NB4 (cell line): ENCODE results near the gene FLRT2.

Source experiments
- DNase-seq: peaks from one replicate; pipeline ENCODE4 v3.0.0; 2010; ENCODE audit warnings: low read depth
- H3K4me3 ChIP-seq: one replicate; pipeline ENCODE4 v1.5.1; 2011; ENCODE audit warnings: mild to moderate bottlenecking, low read depth, low read length, moderate library complexity
- CTCF ChIP-seq: IDR thresholded peaks from one replicate; pipeline ENCODE4 v1.5.1; 2012; ENCODE audit warnings: low read depth, low read length
- MYC ChIP-seq: IDR thresholded peaks from 2 replicates; pipeline ENCODE4 v1.6.1; 2011; ENCODE audit warnings: low read depth, low read length
- POLR2A ChIP-seq: IDR thresholded peaks from 2 replicates; pipeline ENCODE4 v1.6.1; 2011; ENCODE audit warnings: mild to moderate bottlenecking; ENCODE audit not compliant: insufficient read length; ENCODE audit errors: extremely low read depth
- TF ChIP-seq, protein P1 (sequence below): IDR thresholded peaks from 2 replicates; pipeline ENCODE4 v1.6.1; 2011; ENCODE audit warnings: low read depth, low read length

FLRT2 gene

DNA sequence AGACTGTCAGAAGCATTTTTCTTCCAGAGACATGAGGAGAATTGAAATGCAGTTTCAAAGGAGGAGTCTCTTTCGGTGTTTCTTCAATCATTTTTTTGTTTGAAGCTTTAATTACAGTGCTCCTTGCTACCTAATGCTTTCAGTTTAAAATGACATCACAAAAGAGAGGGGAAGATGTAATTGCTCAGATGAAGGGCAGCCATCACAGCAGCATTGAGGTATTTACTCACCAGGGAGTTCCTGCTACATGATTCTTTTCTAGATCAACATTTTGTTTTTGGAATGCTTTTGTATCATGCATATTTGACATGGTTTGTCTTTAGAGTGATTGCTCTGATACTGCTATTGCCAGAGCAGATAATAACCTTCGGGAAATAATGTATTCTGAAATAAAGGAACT lies 28.6 kb downstream of the FLRT2 start:
- no peak for TF ChIP-seq POLR2A
- DNase-seq: no peak
- no peak overlapping the region for H3K4me3 ChIP-seq

DNA sequence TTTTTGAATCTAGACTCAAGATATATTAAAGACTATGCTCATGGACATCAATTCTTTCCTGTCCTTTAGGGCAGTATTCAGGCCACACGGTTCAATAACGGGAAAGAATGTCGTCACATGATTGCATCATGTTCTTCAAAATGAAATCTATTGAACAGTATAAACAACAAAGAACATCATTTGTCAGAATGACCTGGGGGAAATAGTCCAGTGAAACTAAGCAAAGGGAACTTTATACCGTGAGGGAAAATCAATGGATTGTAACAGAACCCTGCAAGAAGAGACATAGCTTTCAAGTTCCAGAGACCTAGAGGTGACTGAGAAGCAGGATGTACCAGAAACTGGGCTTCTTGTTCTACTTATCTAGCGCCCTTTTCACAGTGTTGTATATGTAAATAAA lies 32.7 kb downstream of the FLRT2 start:
- TF ChIP-seq POLR2A (no peak), MYC (no peak), CTCF (no peak)
- TF ChIP-seq, protein P1, sequence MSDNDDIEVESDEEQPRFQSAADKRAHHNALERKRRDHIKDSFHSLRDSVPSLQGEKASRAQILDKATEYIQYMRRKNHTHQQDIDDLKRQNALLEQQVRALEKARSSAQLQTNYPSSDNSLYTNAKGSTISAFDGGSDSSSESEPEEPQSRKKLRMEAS: no peak
- no peak overlapping the region for H3K4me3 ChIP-seq
- DNase-seq: no peak

DNA sequence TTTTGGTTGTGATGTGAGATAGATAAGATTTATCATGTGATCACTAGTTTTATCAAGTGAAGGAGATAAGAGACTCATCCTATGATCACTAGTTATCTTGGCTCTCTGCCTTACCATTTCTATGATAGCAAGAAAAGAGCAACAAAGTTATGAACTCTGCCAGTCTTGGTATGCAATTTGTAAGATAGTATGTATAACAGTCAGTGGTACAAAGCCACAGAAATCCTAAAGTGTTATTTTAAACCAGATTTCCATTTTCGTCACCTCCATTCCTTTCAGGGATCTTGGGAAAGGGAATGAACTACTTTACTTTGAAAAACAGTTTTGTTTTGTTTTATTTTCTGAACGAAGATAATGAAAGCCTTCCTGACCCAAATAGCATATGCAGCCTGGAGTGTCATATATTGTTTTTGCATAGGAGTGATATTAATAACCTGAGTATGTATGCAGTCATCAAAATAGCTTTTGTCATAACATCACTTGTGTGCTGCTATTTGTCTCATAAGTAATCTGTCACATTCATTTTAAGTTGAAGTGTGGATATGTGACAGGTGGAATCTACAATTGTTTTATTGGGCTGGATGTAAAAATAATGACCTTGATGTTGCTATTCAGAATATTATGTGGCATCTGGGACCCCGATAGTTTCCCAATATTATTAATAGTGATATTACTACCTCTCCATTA lies 35.0 kb downstream of the FLRT2 start:
- H3K4me3 ChIP-seq: no peak overlapping the region
- no peak for TF ChIP-seq CTCF
- no peak for TF ChIP-seq MYC
- TF ChIP-seq, protein P1: no peak
- no peak for TF ChIP-seq POLR2A
- no peak for DNase-seq

DNA sequence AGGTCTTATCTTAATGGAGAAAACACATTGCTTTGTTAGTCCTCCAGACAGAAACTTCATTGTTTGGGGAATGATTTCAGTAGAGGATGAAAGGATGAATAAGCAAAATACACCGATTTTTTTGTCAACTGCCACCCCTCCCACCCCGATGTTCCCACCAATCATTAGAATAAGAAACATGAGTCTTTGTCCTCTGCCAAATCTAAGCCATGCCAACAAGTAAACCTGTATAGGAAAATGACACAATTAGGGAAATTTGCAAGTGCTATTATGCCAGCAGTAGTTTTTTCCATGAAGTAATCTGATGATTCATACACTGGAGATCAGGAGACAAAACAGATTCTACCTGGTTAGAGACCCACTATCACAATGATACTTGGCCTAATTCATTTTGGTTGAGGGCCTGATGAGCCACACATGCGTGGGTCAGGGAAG lies 35.9 kb downstream of the FLRT2 start:
- H3K4me3 ChIP-seq: no peak overlapping the region
- no peak for DNase-seq
- no peak for TF ChIP-seq MYC
- no peak for TF ChIP-seq POLR2A
- TF ChIP-seq, protein P1: no peak
- TF ChIP-seq CTCF: no peak

GRCh38 chr14:85566603-85567002 lies 36.7 kb downstream of the FLRT2 start:
- no peak for DNase-seq
- TF ChIP-seq CTCF (no peak), MYC (no peak), POLR2A (no peak)
- TF ChIP-seq, protein P1: no peak
- H3K4me3 ChIP-seq: no peak overlapping the region

- TF ChIP-seq CTCF (no peak), MYC (no peak), POLR2A (no peak)
- TF ChIP-seq, protein P1: no peak
- DNase-seq: no peak
Observed at GRCh38 chr14:85572011-85572410, 42.1 kb downstream of the FLRT2 start.

More at GRCh38 chr14:85572011-85572410, 42.1 kb downstream of the FLRT2 start:
- no peak overlapping the region for H3K4me3 ChIP-seq
